Measurements from ENCODE around the gene PLOD2.
"Not testable (repeated sequence)": the region's sequence is repeated elsewhere in the genome, so short reads cannot be mapped to it uniquely, and the experiment has no call there.

The PLOD2 gene

DNA sequence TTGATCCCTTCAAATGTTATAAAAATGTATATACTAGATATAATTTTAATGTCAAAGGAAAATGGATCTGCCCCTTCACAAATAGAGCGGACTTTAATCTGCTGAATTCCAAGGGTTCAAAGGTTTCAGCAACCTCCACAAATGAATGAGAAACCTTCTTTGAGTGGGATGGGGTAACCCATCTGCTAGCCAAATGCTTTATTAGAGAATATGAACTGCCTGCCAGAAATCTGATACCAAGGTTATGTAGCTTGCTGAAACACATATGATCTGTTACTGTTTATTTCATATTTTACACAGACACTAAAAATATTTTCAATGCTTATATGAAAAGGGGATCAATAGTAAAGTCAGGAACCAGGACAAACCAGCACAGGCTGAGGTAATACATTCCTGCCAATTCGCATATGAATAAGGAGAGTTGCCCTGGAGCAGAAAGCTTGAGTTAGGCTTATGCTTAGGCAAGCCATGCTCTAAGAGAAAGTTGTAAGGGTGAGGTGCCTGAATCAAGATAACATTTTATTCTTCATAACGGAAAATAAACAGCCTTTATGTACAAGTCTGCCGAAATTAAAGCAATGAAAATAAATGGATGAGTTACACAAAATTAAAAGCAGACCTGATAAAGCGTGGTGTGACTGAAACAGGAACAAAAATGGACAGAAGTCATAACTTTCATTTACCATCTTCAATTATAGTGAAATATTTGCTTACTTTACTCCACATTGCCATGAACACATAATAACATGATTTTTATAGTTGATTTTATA is 26.5 kb downstream of the PLOD2 start:
- no peak for DNase-seq

DNA sequence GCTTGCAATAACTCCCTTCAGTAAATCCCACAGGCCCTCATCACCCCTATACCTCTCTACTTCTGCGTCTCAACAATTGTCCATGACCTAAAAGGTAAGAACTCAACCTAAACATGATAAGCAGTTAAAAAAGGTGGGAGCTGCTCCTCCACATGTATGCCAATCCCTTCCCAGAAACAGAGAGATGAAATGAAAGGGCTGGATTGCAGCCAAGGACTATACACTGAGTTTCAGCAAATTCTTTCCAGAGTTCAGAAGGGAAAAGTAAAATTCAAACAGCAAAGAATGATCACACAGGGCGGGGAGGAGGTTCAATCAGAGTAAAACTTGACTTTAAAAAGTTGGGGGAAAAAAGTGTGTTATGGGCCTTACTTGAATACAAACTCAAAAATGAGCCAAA is 27.5 kb downstream of the PLOD2 start:
- no peak for DNase-seq

DNA sequence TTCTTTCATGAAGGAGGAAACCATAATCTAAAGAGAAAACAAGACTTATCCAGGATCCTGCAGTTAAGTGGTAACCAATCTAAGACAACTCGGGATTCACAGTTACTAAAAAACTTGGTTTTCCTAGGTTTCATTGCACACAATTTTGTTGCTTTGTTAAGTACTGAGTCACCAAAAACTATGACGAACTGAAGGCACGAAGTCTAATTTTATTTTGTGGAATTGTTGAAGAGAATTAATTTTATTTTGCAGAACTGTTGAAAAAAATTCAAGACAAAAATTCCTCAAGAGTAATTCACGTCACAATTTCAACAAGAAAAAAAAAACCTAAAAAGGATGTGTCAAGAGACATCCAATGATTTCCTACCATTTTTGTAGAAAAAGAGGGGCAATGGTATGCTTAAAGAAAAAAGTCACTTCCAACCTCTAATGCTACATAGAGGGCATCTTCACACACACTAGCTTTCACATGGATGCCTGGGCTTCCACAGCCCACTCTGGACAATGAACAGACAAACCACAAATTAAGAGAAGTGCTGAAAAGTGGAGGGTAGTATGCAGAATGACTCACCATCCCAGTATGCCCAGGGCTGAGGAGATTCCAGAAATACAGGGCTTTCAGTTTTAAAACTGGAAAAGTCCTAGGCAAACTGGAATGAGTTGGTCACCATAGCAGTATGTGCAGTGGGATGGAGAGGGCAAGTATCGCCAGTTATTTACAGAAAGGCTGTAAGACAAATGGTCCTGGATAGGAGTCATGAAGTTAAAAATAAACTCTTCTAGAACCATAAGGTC is 29.2 kb downstream of the PLOD2 start:
- DNase-seq, result no peak

DNA sequence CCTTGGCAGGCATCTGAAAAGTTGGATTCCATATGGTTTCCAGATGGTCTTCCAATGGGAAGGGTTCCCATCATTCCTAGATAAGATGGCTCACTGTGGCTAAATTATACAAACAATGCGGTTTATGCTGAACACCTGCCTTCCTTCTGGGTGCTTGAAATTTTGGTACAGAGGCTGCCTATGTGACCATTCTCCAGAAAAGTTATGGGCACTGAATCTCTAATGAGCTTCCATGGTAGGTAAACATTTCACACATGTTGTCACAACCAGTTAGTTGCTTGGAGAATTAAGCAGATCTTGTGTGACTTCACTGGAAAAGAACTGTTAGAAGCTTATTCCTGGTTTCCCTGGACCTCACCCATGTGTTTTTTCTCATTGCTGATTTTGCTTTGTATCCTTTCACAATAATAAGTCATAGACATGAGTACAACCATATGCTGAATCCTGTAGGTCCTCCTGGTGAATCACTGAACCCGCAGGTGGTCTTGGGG is 30.1 kb downstream of the PLOD2 start:
- no peak for DNase-seq

DNA sequence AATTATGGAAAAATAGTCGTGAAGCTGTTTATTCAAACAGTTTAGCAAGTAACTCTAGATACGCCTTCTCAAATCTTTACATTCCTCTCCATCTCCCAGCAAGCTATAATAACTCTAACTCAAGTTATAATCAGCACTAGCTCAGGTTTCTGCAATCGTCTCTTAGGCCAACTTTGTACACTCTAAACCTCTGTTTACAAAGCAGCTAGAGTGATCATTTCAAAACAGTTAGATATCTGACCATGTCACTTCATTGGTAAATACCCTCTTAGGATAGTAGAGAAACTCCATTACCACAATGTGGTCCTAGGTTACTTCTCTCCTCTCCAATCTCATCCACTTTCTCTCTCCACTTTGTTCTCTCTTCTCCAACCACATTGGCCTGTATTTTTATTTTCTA is 31.2 kb downstream of the PLOD2 start:
- no peak for DNase-seq

DNA sequence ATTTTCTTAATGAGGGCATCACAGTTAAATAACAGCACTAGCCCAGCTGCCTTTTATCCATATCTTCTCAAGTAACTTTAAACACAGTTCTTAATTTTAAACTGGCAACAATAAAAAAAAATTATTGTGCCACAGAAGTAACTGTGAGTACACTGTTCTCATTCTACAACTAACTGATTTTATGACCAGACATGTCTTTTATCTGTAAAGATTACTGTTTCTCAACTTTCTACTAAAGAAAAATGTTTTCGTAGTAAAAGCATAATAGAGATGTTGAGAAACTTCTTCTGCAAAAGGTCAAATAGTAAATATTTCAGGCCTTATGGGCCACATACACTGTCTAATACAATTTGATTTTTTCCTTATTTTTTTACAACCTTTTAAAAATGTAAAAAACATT is 32.0 kb downstream of the PLOD2 start:
- DNase-seq, result no peak

DNA sequence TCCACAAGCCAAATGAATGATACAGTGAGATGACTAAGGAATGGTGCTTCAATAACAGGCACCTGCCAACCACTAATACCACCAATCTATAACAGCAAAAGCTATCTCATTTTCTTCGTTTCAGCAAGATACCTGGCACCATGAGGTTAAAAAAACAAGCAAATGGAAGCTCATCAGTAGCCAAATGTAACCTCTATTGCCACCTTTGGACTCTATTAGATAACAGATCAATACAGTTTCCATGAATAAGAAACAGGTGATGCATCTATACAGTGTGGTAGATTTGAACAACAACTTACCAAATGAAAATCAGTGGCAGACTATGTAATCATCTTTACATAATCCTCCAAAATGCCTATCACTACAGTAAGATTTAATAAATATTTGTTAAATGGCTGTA is 32.8 kb downstream of the PLOD2 start:
- no peak for DNase-seq

DNA sequence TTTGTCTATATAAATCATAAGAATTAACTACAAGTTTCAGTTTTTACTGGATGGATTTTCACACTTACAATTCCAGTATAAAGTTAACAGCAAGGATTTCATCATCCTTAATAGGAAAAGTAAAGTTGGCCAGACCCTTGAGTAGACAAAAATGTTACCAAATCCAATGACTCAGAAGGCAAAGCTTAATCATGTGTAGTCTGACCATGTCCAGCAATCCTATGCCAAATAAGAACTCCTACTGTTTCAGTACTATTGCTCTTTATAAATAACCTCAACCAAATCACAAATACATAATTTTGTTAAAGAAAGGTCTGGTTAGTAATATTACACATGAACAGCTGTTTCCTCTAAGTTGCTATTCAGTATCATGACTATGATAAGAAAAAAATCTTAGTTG is 35.0 kb downstream of the PLOD2 start:
- DNase-seq, result no peak

DNA sequence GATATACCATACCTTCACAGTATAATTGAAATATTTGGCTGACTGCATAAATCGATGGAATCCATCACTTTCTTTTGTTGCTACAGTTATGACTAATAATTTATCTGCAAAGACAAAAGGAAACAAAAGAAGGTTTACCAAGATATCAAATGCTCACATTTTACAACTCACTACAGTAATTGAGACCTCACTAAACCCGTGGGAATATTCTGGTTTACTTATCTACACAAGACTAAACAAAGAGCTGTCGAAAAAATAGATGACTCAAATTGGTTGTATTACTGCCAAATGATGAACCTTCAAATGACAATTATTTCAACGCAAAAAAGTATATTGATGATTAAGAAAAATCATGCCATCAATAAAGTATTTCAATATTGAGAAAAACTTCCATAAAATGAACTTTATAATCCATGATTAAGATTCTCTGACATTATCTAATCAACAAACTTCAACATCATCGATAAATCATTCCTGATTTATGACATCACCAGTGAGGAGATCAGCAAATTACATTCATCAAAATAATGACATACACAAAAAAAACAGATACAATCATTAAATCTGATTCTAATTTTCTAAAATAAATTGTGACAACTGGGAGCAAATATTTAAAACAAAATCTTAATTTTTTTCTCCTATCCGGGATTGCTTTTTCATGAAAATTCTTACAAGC is 36.7 kb downstream of the PLOD2 start:
- no peak for DNase-seq

DNA sequence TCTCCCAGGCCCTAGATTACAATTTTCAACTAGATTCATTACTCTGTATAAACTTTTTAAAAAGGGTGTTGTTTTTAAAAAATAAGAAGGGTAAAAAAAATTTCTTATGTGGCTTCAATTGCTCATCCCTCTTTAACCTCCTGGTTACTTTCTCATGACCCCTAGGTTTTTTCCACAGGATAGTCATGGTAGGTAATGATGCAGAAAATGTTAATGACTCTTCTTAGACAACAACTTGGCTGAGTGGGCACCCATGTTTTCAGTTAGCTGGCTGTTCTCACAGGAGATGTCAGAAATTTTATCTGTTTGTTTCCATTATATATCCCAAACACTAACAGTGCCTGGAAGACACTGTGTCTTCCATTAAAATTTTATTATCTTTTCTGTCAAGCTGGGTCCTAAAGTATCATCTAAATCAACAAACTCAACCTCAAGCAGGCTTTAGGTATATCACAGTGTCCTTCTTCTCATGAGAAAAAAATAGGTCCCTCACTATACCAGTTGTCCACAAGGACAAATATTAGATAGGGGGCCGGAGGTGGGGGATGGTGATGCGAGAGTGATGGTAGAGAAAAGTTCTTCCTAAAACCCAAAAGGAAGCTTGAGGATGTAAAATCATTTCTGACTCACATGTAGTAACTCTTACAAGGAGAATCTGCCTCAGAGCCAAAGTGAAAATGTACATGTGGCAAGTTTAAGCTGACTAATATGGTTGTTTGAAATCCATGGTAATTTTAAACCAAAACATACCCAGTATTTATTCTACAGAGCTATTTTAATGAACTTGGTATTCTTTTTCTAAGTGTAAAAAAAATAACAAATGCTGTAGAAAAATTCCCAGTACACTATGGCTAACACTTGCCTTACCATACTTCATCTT is 43.3 kb downstream of the PLOD2 start:
- no peak for DNase-seq

DNA sequence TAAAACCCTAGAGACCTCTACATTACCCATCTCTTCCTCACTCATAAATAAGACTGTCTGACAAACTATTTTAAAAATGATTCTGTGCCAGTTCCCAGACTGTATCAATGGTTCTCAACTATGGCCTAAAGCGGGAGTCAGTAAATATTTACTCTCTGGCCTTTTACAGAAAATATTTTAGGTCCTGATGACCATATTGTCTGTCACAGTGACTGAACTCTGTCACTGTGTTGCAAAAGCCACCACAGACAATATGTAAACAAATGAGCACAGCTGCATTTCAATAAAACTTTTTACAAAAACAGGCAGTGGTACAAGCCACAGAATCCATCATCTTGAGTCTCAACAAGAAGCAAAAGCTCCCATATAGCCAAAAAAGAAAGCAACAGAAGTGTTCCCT is 45.4 kb downstream of the PLOD2 start:
- no peak for DNase-seq

DNA sequence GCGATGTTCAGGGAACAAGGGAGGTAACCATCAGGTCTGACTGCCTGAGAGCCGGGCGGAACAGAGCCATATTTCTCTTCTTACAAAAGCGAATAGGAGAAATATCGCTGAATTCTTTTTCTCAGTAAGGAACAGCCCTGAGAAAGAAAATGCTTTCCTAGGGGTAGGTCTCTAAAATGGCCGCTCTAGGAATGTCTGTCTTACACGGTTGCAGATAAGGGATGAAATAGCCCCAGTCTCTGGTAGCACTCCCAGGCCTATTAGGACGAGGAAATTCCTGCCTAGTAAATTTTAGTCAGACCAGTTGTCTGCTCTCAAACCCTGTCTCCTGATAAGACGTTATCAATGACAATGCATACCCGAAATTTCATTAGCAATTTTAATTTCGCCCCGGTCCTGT is 47.2 kb downstream of the PLOD2 start:
- not testable (repeated sequence) for DNase-seq

DNA sequence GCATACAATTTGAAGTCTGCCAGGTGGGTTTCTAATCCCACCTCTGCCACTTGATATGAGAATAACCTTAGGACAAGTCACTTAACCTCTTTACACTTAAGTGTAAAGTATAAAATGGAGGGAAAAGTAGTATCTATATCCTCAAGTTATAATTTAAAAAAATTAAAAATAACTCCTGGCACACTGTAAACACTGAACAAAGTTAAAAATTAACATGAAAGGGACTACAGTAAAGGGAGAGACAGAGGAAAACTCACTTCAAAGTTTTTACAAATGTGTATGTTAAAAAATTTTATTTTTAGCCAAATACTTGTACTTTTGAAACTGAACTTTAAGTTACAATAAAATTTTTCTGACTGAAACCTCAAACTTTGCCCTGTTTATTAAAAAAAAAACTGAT is 49.6 kb downstream of the PLOD2 start:
- no peak for DNase-seq

DNA sequence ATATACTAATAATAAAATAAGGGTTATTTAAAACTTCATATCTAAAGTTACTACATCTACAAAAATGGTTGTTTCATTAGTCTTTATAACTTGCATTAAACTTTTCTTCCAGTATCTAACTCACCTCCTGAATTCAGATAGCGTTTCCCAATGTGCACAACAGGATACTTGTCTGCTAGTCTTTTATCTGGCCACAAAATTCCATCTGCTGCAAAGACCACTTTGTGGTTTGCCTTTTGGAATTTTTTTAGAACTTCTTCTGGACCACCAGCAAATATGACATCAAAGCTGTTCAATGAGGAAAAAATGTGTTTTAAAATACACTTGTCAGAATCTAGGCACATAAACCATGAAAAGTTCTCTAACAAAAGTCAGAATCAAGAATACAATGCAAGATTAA is 50.8 kb downstream of the PLOD2 start:
- no peak for DNase-seq

DNA sequence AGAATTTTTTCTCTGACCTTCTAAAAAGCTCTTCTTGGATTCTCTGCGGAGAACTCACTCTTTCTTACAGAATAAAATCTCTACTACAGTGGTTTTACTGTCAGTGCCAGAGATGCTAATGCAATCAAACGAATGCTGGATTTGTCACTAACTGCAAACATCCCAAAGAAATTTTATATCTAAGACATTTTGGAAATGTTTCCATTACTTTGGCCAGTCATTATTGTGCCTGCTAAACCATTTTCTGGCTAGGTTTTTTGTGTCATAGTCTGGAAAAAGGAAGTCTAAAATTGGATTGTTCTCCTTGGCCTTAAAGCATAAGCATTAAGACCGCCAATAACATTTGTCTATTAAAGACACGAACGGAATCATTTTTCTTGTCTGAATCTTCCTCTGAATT is 54.0 kb downstream of the PLOD2 start:
- no peak for DNase-seq

DNA sequence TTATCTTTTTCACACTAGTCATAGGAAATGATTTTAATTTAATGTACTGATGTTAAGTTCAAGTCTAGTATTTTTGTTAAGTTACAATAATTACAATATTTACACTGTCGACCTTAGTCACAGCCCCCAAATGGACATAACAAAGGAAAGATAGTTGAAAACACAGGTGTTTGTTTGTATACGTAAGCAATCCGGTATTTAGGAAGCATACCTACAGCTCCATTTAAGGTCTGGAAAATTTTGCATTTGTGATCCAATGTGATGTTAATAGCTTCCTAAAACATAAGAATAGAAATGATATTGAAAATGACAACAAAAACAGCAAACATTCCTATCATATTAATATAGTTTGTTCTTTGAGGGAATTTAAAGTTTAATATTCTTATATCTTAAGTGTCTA is 56.9 kb downstream of the PLOD2 start:
- no peak for DNase-seq

DNA sequence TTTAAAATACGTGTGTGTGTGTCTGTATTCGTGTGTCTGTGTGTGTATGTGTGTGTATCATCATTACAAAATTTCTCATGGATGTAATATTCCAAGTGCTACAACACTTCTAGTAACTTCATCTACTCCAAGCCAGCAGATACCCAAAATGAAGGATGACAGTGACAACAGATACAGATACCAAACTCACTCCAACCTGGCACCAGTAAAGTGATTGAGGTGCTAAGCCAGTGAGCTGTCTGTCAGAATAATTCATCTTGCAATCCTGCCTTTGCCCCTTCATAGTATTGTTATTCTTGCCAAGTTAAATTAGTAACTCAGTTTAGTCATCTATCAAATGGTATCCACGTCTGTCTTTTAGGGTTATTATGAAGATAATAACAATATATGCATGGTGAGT is 58.1 kb downstream of the PLOD2 start:
- no peak for DNase-seq

DNA sequence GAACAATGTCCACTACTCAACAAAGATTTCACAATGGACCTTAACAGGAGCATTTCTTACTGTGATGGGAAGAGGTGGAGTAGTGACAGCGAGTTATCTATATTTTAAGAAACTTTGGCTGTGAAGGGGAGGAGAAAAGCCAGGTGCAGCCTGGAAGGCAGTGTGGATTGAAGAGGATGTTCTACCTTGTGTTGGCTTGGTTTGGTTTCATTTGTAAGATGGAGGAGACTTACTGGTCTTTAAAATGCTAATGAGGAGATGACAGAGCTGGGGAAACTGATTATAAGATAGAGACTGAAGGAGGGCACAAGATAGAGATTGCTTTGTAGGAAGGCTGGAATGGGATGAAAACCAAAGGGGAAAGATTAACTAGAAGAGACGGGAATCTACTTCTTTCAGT is 59.4 kb downstream of the PLOD2 start:
- DNase-seq, result no peak

DNA sequence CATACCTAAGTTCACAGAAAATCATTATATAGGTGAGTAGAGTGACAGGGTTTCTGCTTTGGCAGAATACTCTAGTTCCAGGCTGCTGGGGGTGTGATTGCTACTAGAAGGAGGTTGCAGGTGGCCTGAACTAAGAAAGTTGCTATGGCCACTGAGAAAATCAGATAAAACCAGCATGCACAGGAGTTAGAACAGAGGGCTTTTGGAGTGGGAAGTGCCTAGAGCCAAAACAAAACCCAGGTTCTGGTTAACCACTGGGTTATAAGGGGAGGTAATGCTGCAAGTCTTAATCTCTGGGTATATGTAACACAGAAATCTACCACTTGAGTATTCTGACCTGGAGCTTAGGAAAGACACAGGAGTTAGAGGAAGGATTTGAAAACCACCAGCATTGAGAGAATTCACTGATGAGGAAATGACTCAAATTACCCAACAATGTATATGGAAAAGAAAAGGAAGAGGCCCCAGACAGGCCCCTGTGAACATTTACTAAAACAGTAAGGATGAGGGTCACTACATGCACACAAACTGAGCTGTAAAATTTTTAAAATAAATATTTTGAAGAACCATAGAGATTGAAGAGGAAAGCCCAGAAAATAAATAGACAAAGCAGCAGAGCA is 60.0 kb downstream of the PLOD2 start:
- DNase-seq, result no peak

DNA sequence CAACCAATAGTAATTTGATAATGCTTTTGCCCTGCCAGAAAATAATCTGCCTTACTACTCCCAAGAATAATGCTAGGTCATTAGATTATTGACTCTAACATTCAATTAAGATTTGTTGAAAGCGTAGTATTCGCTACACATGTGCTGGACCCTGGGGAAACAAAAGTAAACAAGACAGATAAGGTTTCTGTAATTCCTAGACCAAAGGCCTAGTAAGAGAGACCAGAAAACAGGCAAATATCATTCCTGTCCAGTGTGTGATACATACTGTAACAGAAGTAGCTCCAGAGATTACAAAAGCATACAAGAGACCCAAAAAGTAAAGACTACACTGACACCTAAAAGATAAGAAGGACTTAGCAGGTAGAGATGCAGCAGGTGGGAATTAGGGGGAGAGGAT is 60.8 kb downstream of the PLOD2 start:
- DNase-seq, result no peak

DNA sequence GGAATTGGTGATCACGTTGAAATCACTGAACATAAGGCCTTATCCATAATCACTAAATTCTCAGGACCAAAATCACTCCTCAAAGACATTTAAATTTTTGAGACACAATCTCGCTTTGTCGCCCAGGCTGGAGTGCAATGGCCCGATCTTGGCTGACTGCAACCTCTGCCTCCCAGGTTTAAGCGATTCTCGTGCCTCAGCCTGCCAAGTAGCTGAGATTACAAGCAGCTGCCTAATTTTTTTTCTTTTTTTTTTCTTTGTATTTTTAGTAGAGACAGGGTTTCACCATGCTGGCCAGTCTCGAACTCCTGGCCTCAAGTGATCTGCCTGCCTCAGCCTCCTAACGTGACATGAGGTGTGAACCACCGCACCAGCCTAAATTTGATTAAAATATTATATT is 61.7 kb downstream of the PLOD2 start:
- DNase-seq, result no peak

DNA sequence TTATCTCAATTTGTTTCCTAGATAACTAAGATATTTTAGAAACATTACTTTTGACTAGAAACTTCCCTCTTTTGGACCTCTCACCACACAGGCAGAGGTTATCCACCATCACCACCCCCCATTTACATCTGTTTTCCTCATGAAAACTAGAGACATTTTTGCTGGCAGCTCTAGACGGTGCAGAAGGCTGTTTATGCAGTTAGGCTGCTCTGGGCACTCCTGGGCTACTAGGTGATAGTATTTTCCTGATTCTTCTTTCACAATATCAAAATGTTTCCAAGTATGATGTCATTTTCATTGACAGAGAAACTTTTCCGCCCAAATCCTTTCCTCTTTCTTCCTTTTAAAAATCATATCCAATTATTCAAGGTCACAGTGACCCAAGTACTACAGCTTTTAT is 67.1 kb downstream of the PLOD2 start:
- DNase-seq, result peak; percentile 37
